Body of pancreas (tissue), 4 donors: Measurements from ENCODE around the gene STIM1. TPM values are rescaled to one million over a fixed set of nuclear protein-coding genes. Genes with fewer than 3 reads are reported as not detected.

Experiments
- ATAC-seq: fragments of 150-250 bp; one replicate; pipeline ENCODE4 v1.9.1; 2016
- DNase-seq, 4 donors: peaks; one replicate each; pipeline ENCODE4 v3.0.0-alpha.2; 2019
- H3K27ac ChIP-seq, 4 donors: fragments of 200-600 bp; sonication (generic); 1 replicate in 3 of 4; 2 replicates in 1 of 4; pipeline versions ENCODE4 v1.5.1 to v1.6.1; 2016 to 2019; ENCODE audit warnings: mild to moderate bottlenecking in 1 of 4, mixed read lengths in 1 of 4, moderate library complexity in 1 of 4
- H3K27me3 ChIP-seq, 2 donors: fragments of 200-600 bp; sonication (generic); one replicate each; pipeline ENCODE4 v1.6.0; 2016; ENCODE audit warnings: mild to moderate bottlenecking in 1 of 2
- H3K36me3 ChIP-seq, 2 donors: fragments of 200-600 bp; sonication (generic); replicated peaks in 1 of 2; 2 replicates each; pipeline ENCODE4 v1.5.1; 2016; ENCODE audit warnings: low read depth in 2 of 2; ENCODE audit not compliant: insufficient read depth in 1 of 2
- H3K4me1 ChIP-seq: fragments of 200-600 bp; sonication (generic); one replicate; pipeline ENCODE4 v1.6.0; 2016
- H3K4me3 ChIP-seq, 2 donors: fragments of 200-600 bp; sonication (generic); 1 replicate in 1 of 2; 2 replicates in 1 of 2; pipeline ENCODE4 v1.5.1; 2016 to 2019
- H3K9me3 ChIP-seq, 3 donors: fragments of 200-600 bp; sonication (generic); 1 replicate in 2 of 3; 2 replicates in 1 of 3; pipeline ENCODE4 v1.5.1; 2016
- POLR2A ChIP-seq, 3 donors: fragments of 450-650 bp; IDR thresholded peaks; one replicate each; pipeline ENCODE4 v1.6.1; 2016; ENCODE audit warnings: antibody characterized with exemption in 3 of 3, mild to moderate bottlenecking in 2 of 3
- WGBS, 2 donors: methylation state at CpG; one replicate each; pipeline ENCODE4 v1.1.5; 2017; 5-methylcytosine and 5-hydroxymethylcytosine counted together
- intact Hi-C: fragments of 100-400 bp; cut with DNase I; formaldehyde crosslinking; loops from one replicate; pipeline ENCODE4 v1.15.1; 2023
- total RNA-seq, 2 donors: library from RNA; depleted of rRNA; stranded (reverse); fragments of >200 nt; gene quantifications; one replicate each; pipeline ENCODE4 v1.1.0, GENCODE V29; 2016
- TF ChIP-seq, protein P1 (sequence below), 7 experiments: fragments of 450-650 bp in 4 of 7; fragments of 200-600 bp in 3 of 7; sonication (generic) in 3 of 7; IDR thresholded peaks; one replicate each; pipeline ENCODE4 v1.5.1; 2016 to 2019; ENCODE audit warnings: antibody characterized with exemption in 7 of 7

STIM1 gene
- total RNA-seq, 2 donors from 2014 or later: 20.4 to 24.6 TPM

DNA sequence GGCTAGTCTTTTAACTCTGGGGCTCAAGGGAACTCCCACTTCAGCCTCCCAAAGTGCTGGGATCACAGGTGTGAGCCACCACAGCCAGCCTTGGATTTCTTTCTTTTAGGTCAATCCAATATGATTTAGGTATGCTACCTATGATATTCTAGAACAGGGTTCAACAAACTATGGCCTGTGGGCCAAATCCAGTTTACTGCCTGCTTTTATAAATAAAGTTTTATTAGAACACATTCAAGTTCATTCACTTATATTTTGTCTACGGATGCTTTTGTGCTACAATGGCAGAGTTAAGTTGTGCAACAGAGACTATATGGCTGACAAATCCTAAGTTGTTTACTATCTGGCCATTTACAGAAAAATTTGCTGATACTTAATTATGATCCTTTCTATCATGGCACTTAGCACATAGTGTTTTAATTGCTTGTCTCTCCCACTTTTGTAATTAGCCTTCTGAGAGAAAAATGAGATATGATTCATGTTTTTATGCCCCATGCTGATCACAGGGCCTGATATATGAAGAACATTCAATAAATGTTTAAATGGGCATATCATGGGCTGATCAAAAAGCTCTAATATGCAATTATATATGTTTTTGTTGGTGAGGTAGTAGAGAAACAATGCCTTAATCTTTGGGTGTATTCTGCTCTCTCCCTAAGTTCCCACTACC is 109.6 kb downstream of the STIM1 start:
- H3K4me1 ChIP-seq: no peaks in the 10 kb centered on the region
- WGBS, 2 donors: 96 to 100% methylated on average over 1 of the region's 1 CpG
- intact Hi-C loops: no loop called here
- H3K27ac ChIP-seq: no peak overlapping the region
- no peak for TF ChIP-seq POLR2A (IDR thresholded peaks at IDR 0.05)
- TF ChIP-seq, protein P1, sequence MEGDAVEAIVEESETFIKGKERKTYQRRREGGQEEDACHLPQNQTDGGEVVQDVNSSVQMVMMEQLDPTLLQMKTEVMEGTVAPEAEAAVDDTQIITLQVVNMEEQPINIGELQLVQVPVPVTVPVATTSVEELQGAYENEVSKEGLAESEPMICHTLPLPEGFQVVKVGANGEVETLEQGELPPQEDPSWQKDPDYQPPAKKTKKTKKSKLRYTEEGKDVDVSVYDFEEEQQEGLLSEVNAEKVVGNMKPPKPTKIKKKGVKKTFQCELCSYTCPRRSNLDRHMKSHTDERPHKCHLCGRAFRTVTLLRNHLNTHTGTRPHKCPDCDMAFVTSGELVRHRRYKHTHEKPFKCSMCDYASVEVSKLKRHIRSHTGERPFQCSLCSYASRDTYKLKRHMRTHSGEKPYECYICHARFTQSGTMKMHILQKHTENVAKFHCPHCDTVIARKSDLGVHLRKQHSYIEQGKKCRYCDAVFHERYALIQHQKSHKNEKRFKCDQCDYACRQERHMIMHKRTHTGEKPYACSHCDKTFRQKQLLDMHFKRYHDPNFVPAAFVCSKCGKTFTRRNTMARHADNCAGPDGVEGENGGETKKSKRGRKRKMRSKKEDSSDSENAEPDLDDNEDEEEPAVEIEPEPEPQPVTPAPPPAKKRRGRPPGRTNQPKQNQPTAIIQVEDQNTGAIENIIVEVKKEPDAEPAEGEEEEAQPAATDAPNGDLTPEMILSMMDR (IDR thresholded peaks at IDR 0.05): no peak
- no peaks in the 10 kb centered on the region for H3K27me3 ChIP-seq
- H3K36me3 ChIP-seq: no peaks in the 10 kb centered on the region
- DNase-seq: no peak
- H3K9me3 ChIP-seq: no peaks in the 10 kb centered on the region
- H3K4me3 ChIP-seq: no peak overlapping the region
- ATAC-seq: no peak

DNA sequence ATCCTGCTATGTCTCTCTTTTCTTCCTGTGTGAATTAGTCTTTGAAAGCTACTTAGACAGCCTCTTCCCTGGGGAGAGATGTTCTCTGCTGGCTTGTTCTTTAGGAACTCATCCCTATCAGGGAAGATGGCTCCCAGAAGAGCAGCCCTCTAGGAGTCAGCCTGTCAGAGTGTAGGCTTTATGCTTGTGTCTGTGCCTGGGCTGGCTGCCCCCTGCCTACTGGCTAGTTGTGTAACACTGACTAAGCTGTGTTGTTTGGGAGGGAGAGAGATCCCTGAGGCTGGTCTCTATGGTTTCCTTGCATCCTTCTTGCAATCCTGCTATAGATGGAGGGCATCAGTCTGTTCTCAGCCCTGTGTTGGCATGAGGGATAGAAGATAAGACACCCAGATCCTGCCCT is 112.2 kb downstream of the STIM1 start:
- ATAC-seq (no peak), DNase-seq (no peak)
- Histone ChIP-seq H3K27ac (no peak overlapping the region), H3K27me3 (no peaks in the 10 kb centered on the region), H3K4me3 (no peak overlapping the region), H3K36me3 (no peaks in the 10 kb centered on the region), H3K9me3 (no peaks in the 10 kb centered on the region), H3K4me1 (no peaks in the 10 kb centered on the region)
- intact Hi-C loops: no loop called here
- TF ChIP-seq POLR2A (IDR thresholded peaks at IDR 0.05): no peak
- TF ChIP-seq, protein P1 (IDR thresholded peaks at IDR 0.05): no peak

- intact Hi-C loops: no loop called here
- TF ChIP-seq POLR2A (IDR thresholded peaks at IDR 0.05): no peak
- TF ChIP-seq, protein P1 (IDR thresholded peaks at IDR 0.05): no peak
- H3K4me1 ChIP-seq: no peaks in the 10 kb centered on the region
- no peaks in the 10 kb centered on the region for H3K9me3 ChIP-seq
- no peak overlapping the region for H3K27ac ChIP-seq
- H3K36me3 ChIP-seq: no peaks in the 10 kb centered on the region
- H3K27me3 ChIP-seq: no peaks in the 10 kb centered on the region
- DNase-seq (no peak), ATAC-seq (no peak)
- 93 to 94% methylated on average over 3 of the region's 3 CpGs for WGBS, 2 donors
- no peak overlapping the region for H3K4me3 ChIP-seq
Observed at GRCh38 chr11:3969200-3969599, 113.7 kb downstream of the STIM1 start.

- intact Hi-C loops: no loop called here
- Histone ChIP-seq H3K9me3 (no peaks in the 10 kb centered on the region), H3K4me3 (no peak overlapping the region), H3K27ac (no peak overlapping the region), H3K4me1 (no peaks in the 10 kb centered on the region), H3K36me3 (no peaks in the 10 kb centered on the region), H3K27me3 (no peaks in the 10 kb centered on the region)
- no peak for DNase-seq
- ATAC-seq: no peak
- 75 to 85% methylated on average over 1 of the region's 1 CpG for WGBS, 2 donors
- TF ChIP-seq, protein P1 (IDR thresholded peaks at IDR 0.05): no peak
- TF ChIP-seq POLR2A (IDR thresholded peaks at IDR 0.05): no peak
Observed at GRCh38 chr11:3969613-3970012, 114.1 kb downstream of the STIM1 start.

- Histone ChIP-seq H3K4me3 (no peak overlapping the region), H3K4me1 (no peaks in the 10 kb centered on the region), H3K36me3 (no peaks in the 10 kb centered on the region), H3K27ac (no peak overlapping the region), H3K9me3 (no peaks in the 10 kb centered on the region), H3K27me3 (no peaks in the 10 kb centered on the region)
- no peak for ATAC-seq
- TF ChIP-seq, protein P1 (IDR thresholded peaks at IDR 0.05): no peak
- no peak for TF ChIP-seq POLR2A (IDR thresholded peaks at IDR 0.05)
- no peak for DNase-seq
- 89 to 100% methylated on average over 2 of the region's 2 CpGs for WGBS, 2 donors
- intact Hi-C loops: no loop called here
Observed at GRCh38 chr11:3970108-3970507, 114.6 kb downstream of the STIM1 start.
